Prostate gland (tissue), 2 donors: ENCODE data around the gene CKB.

ENCODE experiments used
- POLR2AphosphoS5 ChIP-seq: sonication (generic); formaldehyde crosslinking; IDR thresholded peaks from one replicate; pipeline ENCODE4 v1.6.1; 2017; ENCODE audit warnings: antibody characterized with exemption
- TF ChIP-seq, protein P1 (sequence below), 4 experiments: fragments of 200-600 bp in 2 of 4; fragments of 450-650 bp in 2 of 4; sonication (generic) in 2 of 4; IDR thresholded peaks; 1 replicate in 3 of 4; 2 replicates in 1 of 4; pipeline ENCODE4 v1.5.1; 2016 to 2019; ENCODE audit warnings: antibody characterized with exemption in 4 of 4, mild to moderate bottlenecking in 2 of 4, moderate library complexity in 2 of 4

GRCh38 chr14:103472939-103473338 lies 49.7 kb downstream of the CKB start:
- TF ChIP-seq, protein P1, sequence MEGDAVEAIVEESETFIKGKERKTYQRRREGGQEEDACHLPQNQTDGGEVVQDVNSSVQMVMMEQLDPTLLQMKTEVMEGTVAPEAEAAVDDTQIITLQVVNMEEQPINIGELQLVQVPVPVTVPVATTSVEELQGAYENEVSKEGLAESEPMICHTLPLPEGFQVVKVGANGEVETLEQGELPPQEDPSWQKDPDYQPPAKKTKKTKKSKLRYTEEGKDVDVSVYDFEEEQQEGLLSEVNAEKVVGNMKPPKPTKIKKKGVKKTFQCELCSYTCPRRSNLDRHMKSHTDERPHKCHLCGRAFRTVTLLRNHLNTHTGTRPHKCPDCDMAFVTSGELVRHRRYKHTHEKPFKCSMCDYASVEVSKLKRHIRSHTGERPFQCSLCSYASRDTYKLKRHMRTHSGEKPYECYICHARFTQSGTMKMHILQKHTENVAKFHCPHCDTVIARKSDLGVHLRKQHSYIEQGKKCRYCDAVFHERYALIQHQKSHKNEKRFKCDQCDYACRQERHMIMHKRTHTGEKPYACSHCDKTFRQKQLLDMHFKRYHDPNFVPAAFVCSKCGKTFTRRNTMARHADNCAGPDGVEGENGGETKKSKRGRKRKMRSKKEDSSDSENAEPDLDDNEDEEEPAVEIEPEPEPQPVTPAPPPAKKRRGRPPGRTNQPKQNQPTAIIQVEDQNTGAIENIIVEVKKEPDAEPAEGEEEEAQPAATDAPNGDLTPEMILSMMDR (IDR thresholded peaks at IDR 0.05): no peak
- TF ChIP-seq POLR2AphosphoS5: no peak
